IMR-90 (cell line): ENCODE data around the gene ADPRHL1. TPM values are rescaled to one million over a fixed set of nuclear protein-coding genes. Genes with fewer than 3 reads are reported as not detected.

Source experiments
- ATAC-seq: fragments of 200-7000 bp; cut with Tn5 transposase; 2 replicates; pipeline ENCODE4 v1.9.1; 2020; ENCODE audit warnings: low read depth, mild to moderate bottlenecking, moderate library complexity
- BruUV-seq: library from RNA; stranded (reverse); fragments of 400-500 nt; replicated peaks from 2 replicates; lab custom pipeline; 2021; lab: Mats Ljungman, UMichigan
- CTCF ChIA-PET: fragments of 300-600 bp; formaldehyde crosslinking; extraction: SDS; loops from one replicate; lab custom pipeline; 2021; ENCODE audit warnings: antibody characterized with exemption; lab: Yijun Ruan, JAX
- POLR2A ChIA-PET: fragments of 300-600 bp; sonication (Branson Sonifier 250); formaldehyde crosslinking; loops from one replicate; lab custom pipeline; 2022; ENCODE audit warnings: antibody characterized with exemption; ENCODE audit not compliant: unreplicated experiment; lab: Charles Lee
- DNase-seq: peaks from one replicate; pipeline ENCODE4 v3.0.0; 2013
- H2AFZ ChIP-seq: replicated peaks from 2 replicates; pipeline ENCODE3; 2013; ENCODE audit warnings: low read length, mild to moderate bottlenecking; ENCODE audit not compliant: poor library complexity
- H2AK5ac ChIP-seq: 2 replicates; pipeline ENCODE4 v1.6.1; 2013; ENCODE audit warnings: low read depth, low read length, inconsistent platforms
- H2AK9ac ChIP-seq: replicated peaks from 2 replicates; pipeline ENCODE3; 2013; ENCODE audit warnings: mild to moderate bottlenecking, low read depth, low read length, moderate library complexity; ENCODE audit not compliant: poor library complexity
- H2BK120ac ChIP-seq: 2 replicates; pipeline ENCODE4 v1.6.1; 2013; ENCODE audit warnings: low read depth, low read length, inconsistent platforms
- H2BK15ac ChIP-seq: 3 replicates; pipeline ENCODE4 v1.6.1; 2013; ENCODE audit warnings: low read depth, low read length, inconsistent platforms
- H2BK20ac ChIP-seq: 2 replicates; pipeline ENCODE4 v1.6.1; 2013; ENCODE audit warnings: low read depth, mild to moderate bottlenecking, inconsistent platforms, low read length, moderate library complexity
- H2BK5ac ChIP-seq: 2 replicates; pipeline ENCODE4 v1.6.1; 2013; ENCODE audit warnings: mild to moderate bottlenecking, low read depth, low read length, inconsistent platforms; ENCODE audit not compliant: poor library complexity, severe bottlenecking
- H3K14ac ChIP-seq: replicated peaks from 2 replicates; pipeline ENCODE4 v1.6.1; 2013; ENCODE audit warnings: low read depth, low read length, inconsistent platforms
- H3K18ac ChIP-seq: 2 replicates; pipeline ENCODE4 v1.6.1; 2013; ENCODE audit warnings: low read depth, low read length, control low read depth
- H3K23ac ChIP-seq: 2 replicates; pipeline ENCODE4 v1.6.1; 2013; ENCODE audit warnings: low read depth, low read length, inconsistent platforms
- H3K27ac ChIP-seq: 2 replicates; pipeline ENCODE4 v1.5.1; 2013; ENCODE audit warnings: mild to moderate bottlenecking, control low read depth, low read length; ENCODE audit not compliant: insufficient read depth
- H3K27me3 ChIP-seq: 2 replicates; pipeline ENCODE4 v1.6.1; 2013; ENCODE audit warnings: low read length; ENCODE audit not compliant: control insufficient read depth, insufficient read depth
- H3K36me3 ChIP-seq: 2 replicates; pipeline ENCODE4 v1.6.1; 2013; ENCODE audit warnings: low read length, mixed read lengths; ENCODE audit not compliant: control insufficient read depth, insufficient read depth
- H3K4ac ChIP-seq: 2 replicates; pipeline ENCODE4 v1.6.1; 2013; ENCODE audit warnings: low read depth, low read length, inconsistent platforms
- H3K4me1 ChIP-seq: 2 replicates; pipeline ENCODE4 v1.6.1; 2013; ENCODE audit warnings: low read length, mixed read lengths; ENCODE audit not compliant: control insufficient read depth, insufficient read depth
- H3K4me2 ChIP-seq: 2 replicates; pipeline ENCODE4 v1.6.1; 2013; ENCODE audit warnings: low read depth, mild to moderate bottlenecking, control low read depth, low read length, moderate library complexity
- H3K4me3 ChIP-seq: 2 replicates; pipeline ENCODE4 v1.5.1; 2013; ENCODE audit warnings: low read depth, mild to moderate bottlenecking, control low read depth, low read length, moderate library complexity; ENCODE audit not compliant: insufficient read depth
- H3K56ac ChIP-seq: 2 replicates; pipeline ENCODE4 v1.6.1; 2013; ENCODE audit warnings: low read length, inconsistent platforms; ENCODE audit not compliant: insufficient read depth; ENCODE audit errors: extremely low read depth
- H3K79me1 ChIP-seq, 2 experiments: 2 replicates each; pipeline ENCODE4 v1.6.1; 2013; ENCODE audit warnings: low read length in 2 of 2, inconsistent platforms in 1 of 2, low read depth in 1 of 2
- H3K9ac ChIP-seq: 2 replicates; pipeline ENCODE4 v1.6.1; 2013; ENCODE audit warnings: low read depth, low read length, control low read depth
- H3K9me1 ChIP-seq: 2 replicates; pipeline ENCODE4 v1.6.1; 2013; ENCODE audit warnings: low read length, inconsistent platforms; ENCODE audit not compliant: insufficient read depth
- H3K9me3 ChIP-seq: 2 replicates; pipeline ENCODE4 v1.6.1; 2013; ENCODE audit warnings: low read length; ENCODE audit not compliant: control insufficient read depth, insufficient read depth
- H4K20me1 ChIP-seq: 2 replicates; pipeline ENCODE4 v1.6.1; 2013; ENCODE audit warnings: low read length, inconsistent platforms; ENCODE audit not compliant: insufficient read depth
- H4K5ac ChIP-seq: 2 replicates; pipeline ENCODE4 v1.6.1; 2013; ENCODE audit warnings: mild to moderate bottlenecking, low read depth, low read length, control low read depth
- H4K8ac ChIP-seq, 2 experiments: 2 replicates each; pipeline ENCODE4 v1.6.1; 2013; ENCODE audit warnings: low read depth in 2 of 2, low read length in 2 of 2, control low read depth in 1 of 2, inconsistent platforms in 1 of 2
- H4K91ac ChIP-seq: 2 replicates; pipeline ENCODE4 v1.6.1; 2013; ENCODE audit warnings: low read depth, low read length, inconsistent platforms; ENCODE audit not compliant: insufficient read depth
- CEBPB ChIP-seq: IDR thresholded peaks from 2 replicates; pipeline ENCODE4 v1.6.1; 2012; ENCODE audit warnings: low read depth, low read length, improper control_type of control experiment
- CHD1 ChIP-seq: IDR thresholded peaks from 2 replicates; pipeline ENCODE4 v1.6.1; 2012; ENCODE audit warnings: low read depth, low read length, improper control_type of control experiment
- WGBS, 2 experiments: methylation state at CpG; one replicate each; pipeline versions ENCODE4 v1.1.5 to v1.1.7; 2013; ENCODE audit warnings: missing lambda C conversion rate in 2 of 2; ENCODE audit not compliant: insufficient read length in 1 of 2; ENCODE audit errors: extremely low coverage in 2 of 2; 5-methylcytosine and 5-hydroxymethylcytosine counted together
- dilution Hi-C: fragments of 300-500 bp; cut with HindIII; formaldehyde crosslinking; loops from one replicate; pipeline ENCODE4 v1.14.3; 2018; ENCODE audit warnings: low sequenced_read_pairs; ENCODE audit not compliant: unreplicated experiment
- in situ Hi-C: fragments of 300-500 bp; cut with MboI; formaldehyde crosslinking; loops from 3 replicates; pipeline ENCODE4 v1.14.3; 2019; ENCODE audit warnings: low sequenced_read_pairs, inconsistent platforms, mixed read lengths
- intact Hi-C: fragments of 100-400 bp; cut with micrococcal nuclease; formaldehyde crosslinking; loops from 2 replicates; pipeline ENCODE4 v1.10.0; 2022
- polyA plus RNA-seq, 3 experiments: library from polyadenylated mRNA; depleted of rRNA; stranded (reverse); fragments of >200 nt; gene quantifications; 2 replicates each; pipeline ENCODE4 v1.2.3, GENCODE V29; 2012; ENCODE audit warnings: low replicate concordance in 1 of 3
- total RNA-seq: library from RNA; depleted of rRNA; stranded (reverse); fragments of >200 nt; gene quantifications from 2 replicates; pipeline ENCODE4 v1.2.3, GENCODE V29; 2012
- TF ChIP-seq, protein P1 (sequence below): conservative IDR thresholded peaks from 2 replicates; pipeline ENCODE4 v1.5.1; 2012; ENCODE audit warnings: mild to moderate bottlenecking, low read depth, low read length, improper control_type of control experiment
- TF ChIP-seq, protein P2 (sequence below): fragments of 150-350 bp; IDR thresholded peaks from 2 replicates; pipeline ENCODE4 v1.6.1; 2016; ENCODE audit warnings: low read depth, mild to moderate bottlenecking, low read length, moderate library complexity, borderline replicate concordance

Gene ADPRHL1
- total and polyA plus RNA-seq, 2 of the 4 experiments (the other 2 are of a cell fraction): 0.36 to 0.67 TPM

DNA sequence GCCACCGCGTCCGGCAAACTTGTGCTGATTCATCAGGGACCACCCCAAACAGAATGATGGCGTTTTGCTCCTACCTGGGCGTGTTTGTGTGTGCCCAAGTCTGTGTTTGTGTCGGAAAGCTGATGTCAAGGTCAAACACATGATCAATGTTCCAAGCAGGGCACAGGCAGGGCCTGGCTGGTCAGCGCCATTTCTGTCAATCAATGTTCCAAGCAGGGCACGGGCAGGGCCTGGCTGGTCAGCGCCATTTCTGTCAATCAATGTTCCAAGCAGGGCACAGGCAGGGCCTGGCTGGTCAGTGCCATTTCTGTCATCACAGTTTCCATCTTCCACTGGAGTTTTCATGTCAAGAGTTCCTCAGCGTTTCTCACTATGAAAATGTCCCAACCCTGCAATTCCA lies 74.5 kb downstream of the ADPRHL1 start:
- 81% methylated on average over 7 of the region's 10 CpGs; no CpG with 5 or more reads in 1 of the 2 experiments for WGBS, 2 experiments
- Histone ChIP-seq H4K8ac (no peak overlapping the region), H3K9me1 (no peaks in the 10 kb centered on the region), H3K79me1 (no peaks in the 10 kb centered on the region), H3K36me3 (no peaks in the 10 kb centered on the region), H2AK5ac (no peak overlapping the region), H2BK120ac (no peak overlapping the region), H4K5ac (no peak overlapping the region), H4K91ac (no peak overlapping the region), H3K9ac (no peak overlapping the region), H3K4me1 (no peaks in the 10 kb centered on the region), H3K56ac (no peak overlapping the region), H3K4ac (no peak overlapping the region), H2BK20ac (no peak overlapping the region), H2AK9ac (no peak overlapping the region), H3K27me3 (peaks cover 35% of the 10 kb centered on the region), H3K4me2 (no peak overlapping the region), H3K23ac (no peak overlapping the region), H4K20me1 (no peaks in the 10 kb centered on the region), H2AFZ (no peak overlapping the region), H3K4me3 (no peak overlapping the region), H3K27ac (no peak overlapping the region), H3K9me3 (peaks cover 4% of the 10 kb centered on the region; the same call in 1 of the 2 replicates), H2BK5ac (no peak overlapping the region), H3K18ac (no peak overlapping the region), H2BK15ac (no peak overlapping the region), H3K14ac (no peak overlapping the region)
- no peak for TF ChIP-seq CEBPB
- TF ChIP-seq, protein P1, sequence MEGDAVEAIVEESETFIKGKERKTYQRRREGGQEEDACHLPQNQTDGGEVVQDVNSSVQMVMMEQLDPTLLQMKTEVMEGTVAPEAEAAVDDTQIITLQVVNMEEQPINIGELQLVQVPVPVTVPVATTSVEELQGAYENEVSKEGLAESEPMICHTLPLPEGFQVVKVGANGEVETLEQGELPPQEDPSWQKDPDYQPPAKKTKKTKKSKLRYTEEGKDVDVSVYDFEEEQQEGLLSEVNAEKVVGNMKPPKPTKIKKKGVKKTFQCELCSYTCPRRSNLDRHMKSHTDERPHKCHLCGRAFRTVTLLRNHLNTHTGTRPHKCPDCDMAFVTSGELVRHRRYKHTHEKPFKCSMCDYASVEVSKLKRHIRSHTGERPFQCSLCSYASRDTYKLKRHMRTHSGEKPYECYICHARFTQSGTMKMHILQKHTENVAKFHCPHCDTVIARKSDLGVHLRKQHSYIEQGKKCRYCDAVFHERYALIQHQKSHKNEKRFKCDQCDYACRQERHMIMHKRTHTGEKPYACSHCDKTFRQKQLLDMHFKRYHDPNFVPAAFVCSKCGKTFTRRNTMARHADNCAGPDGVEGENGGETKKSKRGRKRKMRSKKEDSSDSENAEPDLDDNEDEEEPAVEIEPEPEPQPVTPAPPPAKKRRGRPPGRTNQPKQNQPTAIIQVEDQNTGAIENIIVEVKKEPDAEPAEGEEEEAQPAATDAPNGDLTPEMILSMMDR: no peak
- no peak for TF ChIP-seq CHD1
- TF ChIP-seq, protein P2, sequence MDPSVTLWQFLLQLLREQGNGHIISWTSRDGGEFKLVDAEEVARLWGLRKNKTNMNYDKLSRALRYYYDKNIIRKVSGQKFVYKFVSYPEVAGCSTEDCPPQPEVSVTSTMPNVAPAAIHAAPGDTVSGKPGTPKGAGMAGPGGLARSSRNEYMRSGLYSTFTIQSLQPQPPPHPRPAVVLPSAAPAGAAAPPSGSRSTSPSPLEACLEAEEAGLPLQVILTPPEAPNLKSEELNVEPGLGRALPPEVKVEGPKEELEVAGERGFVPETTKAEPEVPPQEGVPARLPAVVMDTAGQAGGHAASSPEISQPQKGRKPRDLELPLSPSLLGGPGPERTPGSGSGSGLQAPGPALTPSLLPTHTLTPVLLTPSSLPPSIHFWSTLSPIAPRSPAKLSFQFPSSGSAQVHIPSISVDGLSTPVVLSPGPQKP: no peak
- intact Hi-C loops (no loop called here), in situ Hi-C loops (loop anchor here (25.0 kb wide), 1 partner anchor 442 kb away; no protein-coding TSS in a partner anchor), dilution Hi-C loops (no loop called here)
- no TSS peak for BruUV-seq
- ATAC-seq: no peak
- POLR2A ChIA-PET: no interaction called here
- CTCF ChIA-PET: no interaction called here
- no peak for DNase-seq
